Breast epithelium (tissue), 3 donors: Measurements from ENCODE around the gene CYP46A1.

Source experiments
- CTCF ChIP-seq, 3 donors: fragments of 450-650 bp; IDR thresholded peaks; one replicate each; pipeline ENCODE4 v1.5.1; 2016 to 2017; ENCODE audit warnings: antibody characterized with exemption in 3 of 3, mild to moderate bottlenecking in 3 of 3, moderate library complexity in 3 of 3
- POLR2A ChIP-seq: fragments of 450-650 bp; IDR thresholded peaks from one replicate; pipeline ENCODE4 v1.6.1; 2016; ENCODE audit warnings: antibody characterized with exemption, mild to moderate bottlenecking, moderate library complexity
- POLR2AphosphoS5 ChIP-seq, 3 donors: sonication (generic); formaldehyde crosslinking; IDR thresholded peaks; one replicate each; pipeline ENCODE4 v1.6.1; 2017; ENCODE audit warnings: antibody characterized with exemption in 3 of 3

GRCh38 chr14:99644723-99645544, 39.2 kb upstream of the CYP46A1 start, which contains the start of gene HHIPL1:
- TF ChIP-seq CTCF (IDR thresholded peaks at IDR 0.05) (no peak), POLR2A (no peak), POLR2AphosphoS5 (IDR thresholded peaks at IDR 0.05) (no peak)
